IPS DF 4.7 (cell line): Measurements from ENCODE around the gene HMX3.
"Not testable (repeated sequence)": the region's sequence is repeated elsewhere in the genome, so short reads cannot be mapped to it uniquely, and the experiment has no call there.

Experiments used
- DNase-seq: peaks from one replicate; pipeline ENCODE4 v3.0.0-alpha.2; 2013; ENCODE audit warnings: low spot score; ENCODE audit errors: extremely low read depth

The HMX3 gene

GRCh38 chr10:123171616-123172015 lies 35.8 kb downstream of the HMX3 start:
- DNase-seq = not testable (repeated sequence)

GRCh38 chr10:123175389-123176387 lies 39.9 kb downstream of the HMX3 start:
- no peak for DNase-seq

- DNase-seq = not testable (repeated sequence)
These were observed 42.6 kb downstream of the HMX3 start for GRCh38 chr10:123178390-123178789.

DNA sequence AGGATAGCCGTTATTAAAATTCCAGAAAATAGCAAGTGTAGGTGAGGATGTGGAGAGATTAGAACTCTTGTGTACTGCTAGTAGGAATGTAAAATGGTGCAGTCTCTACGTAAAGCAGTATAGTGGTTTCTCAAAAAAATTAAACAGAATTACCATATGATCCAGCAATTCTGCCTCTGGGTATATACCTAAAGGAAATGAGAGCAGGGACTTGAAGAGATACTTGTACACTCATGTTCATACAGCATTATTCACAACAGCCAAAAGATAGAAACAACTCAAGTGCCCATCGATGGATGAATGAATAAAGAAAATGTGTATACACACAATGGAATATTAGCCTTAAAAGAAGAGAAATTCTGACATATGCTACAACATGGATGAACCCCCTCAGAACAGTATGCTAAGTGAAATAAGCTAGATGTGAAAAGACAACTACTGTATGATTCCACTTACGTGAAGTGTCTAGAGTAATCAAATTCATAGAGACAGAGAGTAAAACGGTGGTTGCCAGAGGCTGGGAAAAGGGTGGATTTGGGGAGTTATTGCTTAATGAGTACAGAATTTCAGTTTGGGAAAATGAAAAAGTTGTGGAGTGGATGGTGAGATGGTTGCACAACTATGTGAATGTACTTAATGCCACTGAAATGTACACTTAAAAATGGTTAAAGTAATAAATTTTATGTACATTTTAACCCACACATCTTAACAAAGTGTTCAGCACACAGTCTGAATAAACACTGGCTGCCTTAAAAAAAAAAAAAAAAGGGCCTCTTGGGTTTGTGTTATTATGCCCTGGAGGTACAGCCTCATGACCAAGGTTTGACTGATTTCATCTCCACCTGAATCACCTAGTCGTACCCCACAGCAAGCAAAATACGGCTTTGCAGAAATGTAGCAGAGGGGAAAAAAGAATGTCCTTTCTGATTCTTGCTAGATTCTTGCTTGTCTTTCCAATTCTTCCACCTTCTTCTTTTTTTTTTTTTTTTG lies 44.6 kb downstream of the HMX3 start:
- no peak for DNase-seq

DNA sequence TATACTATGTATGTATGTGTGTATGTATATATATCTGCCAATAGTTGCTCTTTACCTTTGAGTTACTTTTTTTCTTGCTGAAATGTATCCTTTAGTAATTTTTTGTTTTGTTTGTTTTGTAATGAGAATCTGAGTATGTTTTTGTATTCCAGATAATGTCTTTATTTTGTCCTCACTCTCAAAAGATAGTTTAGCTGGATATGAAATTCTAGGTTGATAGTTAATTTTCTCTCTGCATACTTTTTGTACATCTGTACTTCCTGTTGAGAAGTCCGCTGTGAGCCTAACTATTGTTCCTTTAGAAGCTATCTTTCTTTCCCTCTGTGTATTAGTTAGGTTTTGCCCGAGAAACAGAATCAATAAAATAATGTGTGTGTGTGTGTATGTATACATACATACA lies 48.0 kb downstream of the HMX3 start:
- DNase-seq = no peak

DNA sequence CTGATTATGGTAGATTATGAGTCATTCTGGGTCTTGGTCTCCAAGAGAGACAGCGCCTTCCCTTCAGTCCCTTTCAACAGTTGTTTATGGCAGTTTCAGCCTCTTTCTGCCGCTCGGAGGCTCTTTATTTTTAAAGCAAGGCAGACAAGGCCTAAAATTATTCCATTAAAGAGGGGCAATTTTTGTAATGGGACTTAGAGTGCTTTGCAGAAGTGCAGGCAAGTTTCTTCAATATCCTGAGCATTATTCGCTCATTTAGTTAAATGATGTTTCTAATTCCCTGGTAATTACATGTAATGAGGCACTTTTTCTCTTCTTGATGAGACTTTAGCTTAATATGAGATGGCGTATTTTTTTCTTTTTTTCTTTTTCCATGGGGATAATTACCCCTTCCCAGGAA lies 52.0 kb downstream of the HMX3 start:
- DNase-seq = no peak
